ENCODE data around the gene NAPA.

GRCh38 chr19:47531640-47532387, 17.0 kb upstream of the NAPA start:
- TF ChIP-seq POLR2A (IDR thresholded peaks at IDR 0.05): no peak
- no peak for TF ChIP-seq CTCF (IDR thresholded peaks at IDR 0.05)
- TF ChIP-seq POLR2AphosphoS5 (IDR thresholded peaks at IDR 0.05): no peak
